GM21723 (cell line): ENCODE measurements around the gene NIN.
"Not testable (repeated sequence)": the region's sequence is repeated elsewhere in the genome, so short reads cannot be mapped to it uniquely, and the experiment has no call there.

ENCODE experiments used
- ATAC-seq: cut with Tn5 transposase; IDR thresholded peaks from one replicate; pipeline ENCODE4 v1.9.1; 2021; ENCODE audit warnings: mild to moderate bottlenecking, moderate library complexity; ENCODE audit not compliant: unreplicated experiment

The NIN gene

DNA sequence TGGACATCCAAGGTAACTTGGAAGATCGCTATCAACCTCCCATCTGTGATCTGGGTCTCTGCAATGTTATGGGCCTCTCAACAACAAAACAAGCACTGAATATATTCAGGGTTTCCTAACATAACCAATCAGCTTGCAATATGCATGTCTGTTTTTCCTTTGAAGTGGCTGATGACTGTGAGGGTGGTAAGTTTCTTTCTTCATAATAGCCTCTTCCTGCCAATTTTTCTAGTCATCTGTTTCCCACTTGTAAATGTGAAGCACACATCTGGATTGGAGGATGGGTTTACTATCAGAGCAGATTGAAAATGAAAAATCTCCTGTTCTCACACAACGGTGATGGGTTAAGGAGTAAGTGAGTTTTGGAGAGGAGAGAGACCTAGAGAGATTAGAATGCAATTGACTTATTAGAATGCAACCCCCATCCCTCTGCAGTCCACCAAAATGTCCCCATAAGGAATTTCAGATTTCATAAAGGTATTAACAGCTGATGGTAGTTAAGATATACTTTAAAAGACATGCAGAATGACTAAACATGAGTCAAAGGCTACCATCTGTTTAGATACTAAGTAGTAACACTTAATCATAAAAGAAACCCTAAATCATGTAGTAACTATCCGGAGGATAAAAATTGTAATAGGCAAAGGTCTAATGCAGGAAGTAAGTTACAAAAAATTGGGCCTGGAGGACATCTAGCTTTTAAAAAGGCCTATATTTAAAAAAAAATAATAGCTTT is 104.4 kb downstream of the NIN start:
- no peak for ATAC-seq

DNA sequence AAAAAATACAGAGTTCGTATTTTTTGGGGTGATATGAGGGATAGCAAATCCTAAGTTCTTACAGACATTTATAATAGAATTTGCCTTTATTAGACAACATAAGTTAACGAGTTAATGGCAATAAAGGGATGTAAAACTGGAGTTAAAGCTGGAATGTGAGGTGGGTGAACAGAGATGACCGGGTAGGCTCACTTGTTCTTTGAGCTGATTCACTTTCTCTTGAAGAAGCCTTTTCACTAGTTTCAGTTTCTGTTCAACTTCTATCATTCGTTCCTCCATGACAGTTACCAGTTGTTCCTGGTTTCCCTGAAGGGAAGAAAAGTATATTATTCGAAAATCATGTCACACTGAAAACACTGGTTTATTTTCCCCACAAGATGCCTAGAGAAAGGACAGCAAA is 105.2 kb downstream of the NIN start:
- ATAC-seq = no peak

DNA sequence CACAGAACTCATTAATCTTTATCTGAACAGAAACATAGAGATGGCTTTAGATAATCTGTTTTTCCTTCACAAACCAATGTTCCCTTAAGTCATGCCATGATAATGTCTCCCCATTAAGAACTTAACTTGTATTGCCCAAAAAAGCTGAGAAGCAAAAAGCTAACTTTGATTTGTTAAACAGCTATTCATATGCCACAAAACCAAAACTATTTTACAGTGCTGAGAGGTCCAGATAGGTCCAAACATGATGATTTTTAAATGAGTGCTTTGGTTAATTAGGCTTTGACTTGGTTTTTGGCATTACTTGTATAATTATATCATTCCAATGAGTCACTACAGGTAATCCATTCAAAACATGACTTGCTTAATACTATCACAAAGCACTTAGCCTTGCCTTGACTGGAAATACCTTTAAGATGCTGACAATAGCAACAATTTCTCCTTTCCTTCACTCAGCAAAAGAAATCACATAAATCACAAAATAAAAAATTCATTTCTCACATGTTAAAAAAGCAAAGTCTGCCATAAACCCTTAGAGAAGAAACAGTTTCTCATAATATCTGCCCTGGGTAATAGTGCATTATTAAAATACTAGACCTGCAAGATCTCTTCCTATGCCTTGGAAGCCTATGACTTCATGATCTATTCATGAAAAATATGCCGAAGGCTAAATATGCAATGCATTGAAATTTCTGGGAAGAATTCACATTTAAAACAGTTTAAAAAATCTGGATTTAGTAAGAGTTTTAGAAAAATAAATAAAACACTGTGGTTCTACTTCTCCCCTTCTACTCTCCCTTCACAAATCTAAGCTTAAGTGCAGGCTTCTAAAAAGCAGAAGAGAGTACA is 110.8 kb downstream of the NIN start:
- no peak for ATAC-seq

DNA sequence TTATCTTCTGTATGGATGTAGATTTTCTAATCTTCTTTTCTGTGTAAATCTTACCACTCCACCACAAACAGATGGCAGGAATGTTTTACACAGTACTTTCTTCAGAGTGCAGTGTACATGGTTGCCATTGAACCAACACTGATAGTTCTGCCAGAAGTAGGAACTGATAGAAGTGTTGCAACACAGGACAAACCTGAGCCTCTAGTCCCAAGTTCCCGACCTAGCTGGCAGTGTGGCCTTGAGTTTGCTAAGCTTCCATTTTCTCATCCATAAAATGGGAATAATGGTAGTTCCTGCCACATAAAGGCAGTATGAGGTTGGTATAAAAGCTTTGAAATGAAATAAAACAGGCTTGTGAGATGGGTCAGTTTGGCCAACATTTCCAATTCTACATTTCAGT is 112.0 kb downstream of the NIN start:
- ATAC-seq = no peak

DNA sequence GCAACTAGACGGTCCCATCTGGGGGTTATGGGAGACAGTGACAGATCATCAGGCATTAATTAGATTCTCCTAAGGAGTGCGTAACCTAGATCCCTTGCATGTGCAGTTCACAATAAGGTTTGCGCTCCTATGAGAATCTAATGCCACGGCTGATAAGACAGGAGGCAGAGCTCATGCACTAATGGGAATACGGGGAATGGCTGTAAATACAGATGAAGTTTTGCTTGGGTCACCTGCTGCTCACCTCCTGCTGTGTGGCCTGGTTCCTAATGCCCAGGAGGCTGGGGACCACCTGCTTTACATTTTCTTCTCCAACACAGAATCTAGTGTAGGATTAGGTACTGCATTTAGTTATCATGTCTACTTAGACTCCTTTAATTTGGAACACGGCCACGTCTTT is 113.2 kb downstream of the NIN start:
- no peak for ATAC-seq

DNA sequence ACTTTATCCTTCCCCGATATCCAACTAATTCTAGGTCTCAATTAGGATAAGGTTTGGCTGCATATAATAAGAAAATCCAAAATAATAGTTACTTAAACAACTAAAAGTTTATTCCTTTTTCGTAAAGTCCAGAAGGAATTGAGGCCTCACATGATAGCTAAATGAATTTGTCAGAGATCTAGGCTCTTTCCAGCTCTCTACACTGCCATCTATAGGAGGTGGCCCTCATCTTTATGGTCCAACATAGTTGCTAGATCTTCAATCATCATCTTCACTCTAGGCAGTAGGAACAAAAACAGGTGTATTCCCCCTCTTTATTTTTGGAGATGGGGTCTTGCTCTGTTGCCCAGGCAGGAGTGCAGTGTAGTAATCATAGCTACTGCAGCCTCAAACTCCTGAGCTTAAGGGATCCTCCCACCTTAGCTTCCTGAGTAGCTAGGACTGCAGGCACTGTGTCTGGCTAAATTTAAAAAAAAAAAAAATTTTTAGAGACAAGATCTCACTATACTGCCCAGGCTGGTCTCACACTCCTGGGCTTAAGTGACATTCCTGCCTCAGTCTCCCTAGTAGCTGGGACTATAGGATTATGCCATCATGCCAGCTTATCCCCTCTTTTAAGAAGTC is 116.4 kb downstream of the NIN start:
- no peak for ATAC-seq

DNA sequence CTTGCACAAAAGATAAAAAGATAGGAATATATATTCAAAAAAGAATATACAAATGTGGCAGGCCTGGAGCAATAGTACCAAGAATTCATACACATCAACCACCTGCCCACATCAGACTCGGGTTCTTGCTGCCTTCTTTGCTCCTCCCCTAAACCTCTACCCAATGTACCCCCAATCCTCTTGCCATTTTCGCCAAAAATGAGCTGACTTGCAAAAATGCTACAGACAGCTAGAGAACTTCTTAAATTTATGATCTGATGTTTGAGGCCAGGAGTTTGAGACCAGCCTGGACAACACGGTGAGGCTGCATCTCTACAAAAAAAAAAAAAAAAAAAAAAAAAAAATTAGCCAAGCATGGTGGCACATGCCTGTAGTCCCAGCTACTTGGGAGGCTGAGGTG is 119.9 kb downstream of the NIN start:
- ATAC-seq = no peak

DNA sequence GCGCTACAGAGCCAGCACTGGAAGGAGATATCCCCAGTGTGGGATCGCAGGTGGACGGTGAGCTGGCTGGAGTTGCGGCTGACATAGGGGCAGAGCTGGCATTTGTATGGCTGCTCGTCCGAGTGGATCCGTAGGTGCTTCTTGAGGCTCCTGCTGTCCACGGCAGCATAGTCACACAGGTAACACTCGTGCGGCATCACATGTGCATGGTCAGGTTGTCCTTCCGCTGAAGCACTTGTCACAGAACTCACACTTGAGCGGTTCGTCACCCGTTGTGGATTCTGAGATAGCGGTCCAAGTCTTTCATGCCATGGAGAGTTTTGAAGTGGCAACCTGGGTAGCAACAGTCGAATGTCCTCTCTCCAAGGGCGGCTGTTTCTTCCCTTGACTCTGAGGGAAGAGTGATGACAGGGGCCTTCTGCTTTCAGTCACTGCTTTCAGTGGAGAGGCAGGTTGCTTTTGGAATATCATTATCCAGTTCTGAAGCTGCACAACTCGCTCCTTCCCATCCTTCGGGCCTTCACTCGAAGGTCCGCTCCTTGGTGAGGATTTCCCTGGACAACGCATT is 125.9 kb downstream of the NIN start:
- ATAC-seq = no peak

DNA sequence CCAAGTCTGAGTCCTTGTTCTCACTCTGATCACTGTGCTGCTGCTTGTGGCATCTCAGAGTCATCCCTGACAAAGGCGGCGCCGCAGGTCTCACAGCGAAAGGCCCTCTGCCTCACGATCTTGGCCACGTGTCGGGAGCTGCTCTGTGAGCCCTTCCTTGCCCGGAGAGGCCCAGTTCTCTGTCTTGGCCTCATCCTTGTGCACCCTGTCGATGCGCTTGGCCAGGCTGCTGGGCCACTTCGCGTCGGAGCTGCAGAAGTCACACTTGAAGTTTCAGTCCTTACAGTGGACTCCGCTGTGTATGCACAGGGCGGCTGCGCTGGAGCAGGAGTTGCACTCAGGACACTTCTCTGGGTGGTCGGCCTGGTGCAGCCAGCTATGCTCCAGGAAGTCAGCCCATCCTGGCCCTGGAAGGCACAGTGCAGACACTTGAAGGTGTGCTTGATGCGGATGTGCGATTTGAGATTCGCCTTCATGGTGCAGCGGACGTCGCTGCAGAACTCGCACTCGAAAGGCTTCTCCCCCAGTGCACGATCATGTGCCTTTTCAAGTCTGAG is 126.4 kb downstream of the NIN start:
- no peak for ATAC-seq

DNA sequence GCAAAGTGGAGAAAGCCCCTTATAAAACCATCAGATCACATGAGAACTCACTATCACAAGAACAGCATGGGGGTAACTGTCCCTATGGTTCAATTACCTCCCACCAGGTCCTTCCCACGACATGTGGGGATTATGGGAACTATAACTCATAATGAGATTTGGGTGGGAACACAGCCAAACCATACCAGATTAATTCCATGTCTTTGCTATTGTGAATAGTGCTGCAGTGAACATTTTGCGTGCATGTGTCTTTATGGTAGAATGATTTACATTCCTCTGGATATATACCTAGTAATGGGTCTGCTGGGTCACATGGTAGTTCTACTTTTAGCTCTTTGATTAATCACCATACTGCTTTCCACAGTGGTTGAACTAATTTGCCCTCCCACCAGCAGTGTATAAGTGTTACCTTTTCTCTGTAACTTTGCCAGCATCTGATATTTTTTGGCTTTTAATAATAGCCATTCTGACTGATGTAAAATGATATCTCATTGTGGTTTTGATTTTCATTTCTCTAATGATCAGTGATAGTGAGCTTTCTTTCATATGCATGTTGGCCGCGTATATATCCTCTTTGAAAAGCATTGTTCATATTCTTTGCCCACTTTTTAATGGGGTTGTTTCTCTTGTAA is 133.2 kb downstream of the NIN start:
- no peak for ATAC-seq

DNA sequence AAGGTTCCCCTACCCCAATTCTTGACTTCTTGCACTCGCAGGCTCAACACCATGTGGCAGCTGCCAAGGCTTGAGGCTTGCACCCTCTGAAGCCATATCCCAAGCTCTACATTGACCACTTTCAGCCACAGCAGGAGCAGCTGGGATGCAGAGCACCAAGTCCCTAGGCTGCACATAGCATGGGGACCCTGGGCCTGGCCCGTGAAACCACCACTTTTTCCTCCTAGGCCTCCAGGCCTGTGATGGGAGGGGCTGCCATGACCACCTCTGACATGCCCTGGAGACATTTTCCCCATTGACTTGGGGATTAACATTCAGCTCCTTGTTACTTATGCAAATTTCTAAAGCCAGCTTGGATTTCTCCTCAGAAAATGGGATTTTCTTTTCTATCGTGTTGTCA is 136.7 kb downstream of the NIN start:
- ATAC-seq = not testable (repeated sequence)

DNA sequence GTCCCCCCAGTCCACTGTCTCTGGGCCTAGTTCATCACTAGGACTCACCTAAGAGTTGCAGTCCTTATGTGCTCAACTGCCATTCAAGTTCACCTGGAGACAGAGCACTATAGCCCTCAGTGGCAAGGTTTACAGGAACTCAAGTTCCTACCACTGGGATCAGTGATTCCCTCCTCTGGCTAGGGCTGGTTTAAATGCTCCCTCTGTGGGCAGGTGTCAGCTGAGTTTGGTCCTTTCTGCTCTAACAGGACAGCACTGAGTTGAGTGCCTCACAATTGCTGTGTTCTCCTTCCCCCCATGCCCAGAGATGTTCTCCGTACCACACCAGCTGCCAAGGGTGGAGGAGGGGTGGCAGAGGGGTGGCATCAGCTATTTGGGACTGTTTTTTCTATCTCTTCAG is 142.1 kb downstream of the NIN start:
- no peak for ATAC-seq

DNA sequence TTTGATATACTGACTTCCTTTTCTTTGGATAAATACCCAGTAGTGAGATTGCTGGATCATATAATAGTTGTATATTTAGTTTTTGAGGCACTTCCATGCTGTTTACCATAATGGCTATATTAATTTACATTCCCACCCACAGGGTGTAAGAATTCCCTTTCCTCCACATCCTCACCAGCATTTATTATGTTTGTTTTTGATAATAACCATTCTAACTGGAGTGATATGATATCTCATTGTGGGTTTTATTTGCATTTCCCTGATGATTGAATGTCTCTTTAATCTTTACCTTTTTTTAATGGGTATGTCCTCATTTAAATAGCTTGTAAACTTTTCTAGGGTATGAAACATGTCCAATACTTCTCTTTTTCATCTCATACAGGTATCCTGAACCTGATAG is 151.3 kb downstream of the NIN start:
- no peak for ATAC-seq

DNA sequence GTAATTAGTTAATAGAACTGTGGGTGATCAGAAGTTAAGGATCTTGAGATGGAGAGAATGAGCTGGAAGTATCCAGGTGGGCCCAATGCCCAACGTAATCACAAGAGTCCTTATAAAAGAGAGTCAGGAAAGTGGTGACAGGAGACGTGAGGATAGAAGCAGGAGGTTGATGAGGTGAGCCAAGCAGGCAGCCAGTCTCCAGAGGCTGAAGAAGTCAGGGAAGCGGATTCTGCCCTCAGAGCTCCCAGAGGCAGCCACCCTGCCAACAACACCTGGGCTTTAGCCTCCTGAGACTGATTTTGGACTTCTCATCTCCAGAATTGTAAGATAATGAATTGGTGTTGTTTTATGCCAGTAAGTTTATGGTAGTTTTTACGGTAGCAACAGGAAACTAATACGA is 152.8 kb downstream of the NIN start:
- ATAC-seq = no peak

DNA sequence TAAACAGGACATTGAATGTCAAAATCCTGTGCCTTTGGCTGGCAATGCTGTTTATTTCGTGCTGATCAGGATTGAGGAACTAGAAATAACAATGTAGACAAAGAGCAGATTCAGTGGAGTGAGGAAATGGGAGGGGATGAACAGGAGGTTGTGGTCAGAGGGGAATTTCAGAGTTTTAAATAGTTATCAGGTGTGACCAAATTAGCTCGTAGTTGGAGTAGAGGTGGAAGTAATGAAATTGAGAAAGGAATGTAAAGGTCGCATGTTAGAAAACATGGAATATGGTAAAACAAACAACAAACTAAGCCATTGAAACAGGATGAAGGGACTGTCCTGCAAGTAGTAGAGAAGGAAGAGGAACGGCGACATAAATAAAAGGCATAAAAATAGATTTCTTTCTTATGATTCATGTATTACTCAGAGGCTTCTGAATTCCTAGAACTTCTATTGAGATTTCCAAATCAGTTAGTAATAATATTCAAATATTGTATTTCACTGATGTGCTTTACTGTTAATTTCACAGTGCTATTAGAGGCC is 153.4 kb downstream of the NIN start:
- peak; percentile 73 for ATAC-seq

DNA sequence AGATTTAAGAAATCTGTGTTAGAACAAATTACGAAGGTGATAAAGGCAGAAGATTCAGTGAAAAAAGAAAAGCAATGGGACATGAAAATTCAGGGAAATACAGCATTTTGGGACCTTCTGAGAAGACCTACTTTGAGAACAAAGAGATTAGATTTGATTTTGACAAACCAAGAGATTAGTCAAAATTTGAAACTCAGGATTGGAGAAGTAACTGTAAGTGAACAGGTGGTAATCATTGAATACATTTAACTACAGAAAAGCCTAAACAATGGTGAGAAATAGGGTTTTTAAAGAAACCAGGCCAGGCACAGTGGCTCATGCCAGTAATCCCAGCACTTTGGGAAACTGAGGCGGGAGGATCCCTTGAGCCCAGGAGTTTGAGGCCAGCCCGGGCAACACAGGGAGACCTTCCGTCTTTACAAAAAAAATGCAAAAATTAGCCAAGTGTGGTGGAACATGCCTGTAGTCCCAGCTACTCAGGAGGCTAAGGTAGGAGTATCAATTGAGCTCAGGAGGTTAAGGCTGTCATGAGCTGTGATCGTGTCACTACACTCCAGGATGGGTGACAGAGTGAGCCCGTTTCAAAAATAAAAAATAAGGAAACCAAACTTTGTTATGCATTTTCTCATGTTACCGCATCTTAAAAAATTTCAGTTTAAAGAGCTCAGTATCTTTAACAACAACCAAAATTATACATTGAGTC is 154.0 kb downstream of the NIN start:
- peak; percentile 38 for ATAC-seq

DNA sequence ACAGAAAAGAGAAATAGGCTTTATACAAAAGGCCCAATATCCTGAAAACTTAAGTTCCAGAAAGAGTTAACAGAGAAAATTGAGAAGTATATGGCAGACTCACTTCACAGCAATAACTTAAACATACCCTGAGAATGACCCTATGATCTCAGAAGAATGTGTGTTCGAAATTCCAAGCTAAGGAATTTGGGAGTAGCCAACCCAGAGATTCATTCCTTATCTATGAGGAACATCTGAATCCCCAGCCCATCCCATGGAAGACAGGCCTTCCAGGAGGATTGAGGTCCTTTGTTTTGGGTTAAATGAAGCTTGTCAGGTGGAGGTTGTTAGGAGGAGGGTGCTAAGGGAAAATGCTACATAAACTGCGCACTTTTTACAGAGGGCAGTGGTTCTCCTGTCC is 155.4 kb downstream of the NIN start:
- no peak for ATAC-seq

DNA sequence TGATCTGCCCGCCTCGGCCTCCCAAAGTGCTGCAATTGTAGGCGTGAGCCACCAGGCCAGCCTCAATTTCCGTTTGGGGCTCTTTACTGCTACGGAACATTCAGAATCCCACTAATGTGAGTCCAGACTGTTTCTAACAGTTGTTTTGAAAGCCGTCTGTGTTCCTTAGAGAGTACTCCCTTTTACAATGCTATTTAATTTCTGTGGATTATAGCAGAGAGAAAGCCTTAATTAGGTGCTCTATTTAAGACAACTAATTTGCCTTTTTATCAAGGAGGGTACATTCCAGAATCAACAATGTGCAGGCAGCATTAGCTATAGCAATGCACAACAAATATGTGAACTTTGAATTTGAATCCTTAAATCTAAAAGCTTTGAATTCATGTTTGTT is 160.1 kb downstream of the NIN start:
- ATAC-seq = no peak

DNA sequence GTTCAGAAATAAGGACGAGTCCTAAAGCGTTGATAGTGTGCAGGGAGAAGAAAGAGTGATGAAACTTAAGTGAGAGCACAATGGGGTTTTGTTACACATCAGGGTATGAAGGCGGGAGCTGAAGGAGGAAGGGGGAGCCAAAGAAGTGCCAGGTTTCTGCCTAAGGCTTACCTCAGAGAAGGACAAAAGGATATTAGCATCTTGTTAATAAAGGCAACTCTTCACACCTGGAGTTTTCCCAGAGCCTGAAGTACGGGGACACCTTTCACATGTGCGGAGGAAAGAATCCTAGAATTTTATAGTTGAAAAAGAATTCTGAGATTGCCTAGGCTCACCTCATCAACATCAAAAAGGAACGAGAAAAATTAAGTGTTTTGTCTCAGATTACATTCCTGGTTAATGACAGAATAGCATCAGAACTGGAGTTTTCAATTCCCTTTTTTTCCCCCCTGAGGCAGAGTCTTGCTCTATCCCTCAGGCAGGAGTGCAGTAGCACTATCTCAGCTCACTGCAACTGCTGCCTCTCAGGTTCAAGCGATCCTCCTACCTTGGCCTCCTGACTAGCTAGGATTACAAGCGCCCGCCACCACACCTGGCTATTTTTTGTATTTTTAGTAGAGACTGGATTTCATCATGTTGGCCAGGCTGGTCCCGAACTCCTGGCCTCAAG is 160.6 kb downstream of the NIN start:
- ATAC-seq = no peak
